H1 (cell line): ENCODE data around the gene SLC26A1. TPM values are rescaled to one million over a fixed set of nuclear protein-coding genes. Genes with fewer than 3 reads are reported as not detected.

ENCODE experiments used
- CHD2 ChIP-seq: IDR thresholded peaks from 2 replicates; pipeline ENCODE4 v1.6.1; 2012; ENCODE audit warnings: low read length, improper control_type of control experiment
- CTBP2 ChIP-seq: IDR thresholded peaks from 2 replicates; pipeline ENCODE4 v1.7.0; 2011; ENCODE audit warnings: borderline replicate concordance, mild to moderate bottlenecking, moderate library complexity, mixed read lengths, low read length; ENCODE audit not compliant: insufficient read depth, insufficient read length
- EP300 ChIP-seq, 2 experiments: IDR thresholded peaks; 1 replicate in 1 of 2; 2 replicates in 1 of 2; pipeline ENCODE4 v1.6.1; 2011 to 2012; ENCODE audit warnings: low read depth in 2 of 2, low read length in 2 of 2, mild to moderate bottlenecking in 2 of 2, borderline replicate concordance in 1 of 2, inconsistent platforms in 1 of 2, moderate library complexity in 1 of 2
- NRF1 ChIP-seq: IDR thresholded peaks from 2 replicates; pipeline ENCODE4 v1.6.1; 2011; ENCODE audit warnings: mild to moderate bottlenecking, low read depth, low read length, improper control_type of control experiment
- POLR2A ChIP-seq, 2 experiments: IDR thresholded peaks; 1 replicate in 1 of 2; 2 replicates in 1 of 2; pipeline ENCODE4 v1.6.1; 2011; ENCODE audit warnings: low read depth in 2 of 2, low read length in 2 of 2, mild to moderate bottlenecking in 2 of 2; ENCODE audit errors: control extremely low read depth in 1 of 2
- SP4 ChIP-seq: IDR thresholded peaks from 2 replicates; pipeline ENCODE4 v1.6.1; 2012; ENCODE audit warnings: low read length, inconsistent platforms
- TAF1 ChIP-seq: IDR thresholded peaks from 2 replicates; pipeline ENCODE4 v1.6.1; 2011; ENCODE audit warnings: mild to moderate bottlenecking, low read depth, low read length
- polyA plus RNA-seq, 7 experiments: library from polyadenylated mRNA; depleted of rRNA in 3 of 7; stranded (reverse) in 5 of 7; unstranded in 2 of 7; fragments of >200 nt in 5 of 7; fragments of 200-250 nt in 2 of 7; gene quantifications; 1 replicate in 5 of 7; 2 replicates in 1 of 7; 4 replicates in 1 of 7; pipeline versions ENCODE4 v1.2.1 to v1.2.3, GENCODE V29; 2011 to 2013; ENCODE audit warnings: missing spikeins in 2 of 7, mixed read lengths in 2 of 7
- total RNA-seq: library from RNA; stranded (reverse); fragmentation: NEBNext Ultra II Directional; extraction: Animal tissue kit (Norgen Biotek cat#: 25700); gene quantifications from 2 replicates; pipeline ENCODE4 v1.2.1, GENCODE V29; 2021
- TF ChIP-seq, protein P1 (sequence below): IDR thresholded peaks from 2 replicates; pipeline ENCODE4 v1.6.1; 2012; ENCODE audit warnings: inconsistent platforms

SLC26A1 gene
- total and polyA plus RNA-seq, 2 of the 8 experiments (the other 6 are each of a cell fraction or from before 2014, with no cell fraction given): 0.11 TPM; not detected in 1

DNA sequence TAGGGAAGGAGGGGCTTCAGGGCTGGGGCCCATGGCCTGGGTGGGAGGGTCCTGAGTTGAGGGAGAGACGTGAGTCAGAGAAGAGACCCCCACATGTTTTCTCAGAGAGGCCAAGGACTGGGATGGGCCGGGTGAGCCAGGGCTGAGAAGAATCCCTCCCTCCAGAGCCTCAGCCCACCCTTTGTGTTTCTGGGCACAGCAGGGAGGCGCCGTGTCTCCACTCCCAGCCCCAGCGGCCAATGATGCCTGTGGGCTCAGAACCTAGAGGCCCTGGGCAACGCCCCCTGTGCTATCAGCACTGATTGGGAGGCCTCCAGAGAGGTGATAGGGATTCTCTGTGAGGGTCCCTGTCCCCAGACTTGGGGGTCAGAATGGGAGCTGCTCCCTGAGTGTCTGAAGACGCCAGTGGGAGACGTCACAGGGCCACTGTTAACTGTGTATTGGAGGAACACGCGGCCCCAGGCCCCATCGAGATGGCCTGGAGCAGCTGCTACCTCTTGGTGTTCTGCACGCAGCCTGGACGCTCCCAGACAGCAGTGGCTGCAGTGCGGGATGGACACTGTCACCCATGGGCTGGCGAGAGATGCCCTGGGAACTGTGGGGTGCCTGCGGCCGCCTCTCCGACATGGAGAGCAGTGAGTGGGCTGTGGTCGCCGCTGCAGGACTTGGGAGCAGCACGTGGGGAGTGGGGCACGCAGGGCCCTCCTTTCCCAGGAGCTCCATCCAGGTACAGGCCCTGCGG, 26.7 kb upstream of the SLC26A1 start (continued):
- TF ChIP-seq CHD2 (no peak), EP300 (IDR thresholded peaks at IDR 0.05; ENCODE audit: borderline replicate concordance in 1 of 2, low read depth in 2 of 2, low read length in 2 of 2) (no peak), TAF1 (no peak), CTBP2 (no peak), POLR2A (IDR thresholded peaks at IDR 0.05; ENCODE audit: control extremely low read depth in 1 of 2, low read depth in 2 of 2, low read length in 2 of 2) (no peak), NRF1 (no peak), SP4 (no peak)
- TF ChIP-seq, protein P1, sequence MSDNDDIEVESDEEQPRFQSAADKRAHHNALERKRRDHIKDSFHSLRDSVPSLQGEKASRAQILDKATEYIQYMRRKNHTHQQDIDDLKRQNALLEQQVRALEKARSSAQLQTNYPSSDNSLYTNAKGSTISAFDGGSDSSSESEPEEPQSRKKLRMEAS: no peak
